Liver (tissue), 9 donors: Measurements from ENCODE around the gene CUBN. TPM values are rescaled to one million over a fixed set of nuclear protein-coding genes. Genes with fewer than 3 reads are reported as not detected.

Experiments
- DNase-seq: peaks from one replicate; pipeline ENCODE4 v3.0.0-alpha.2; 2017; ENCODE audit warnings: low spot score
- H3K27ac ChIP-seq, 2 donors: one replicate each; pipeline ENCODE4 v1.7.0; 2013; ENCODE audit warnings: inconsistent platforms in 2 of 2, low read length in 2 of 2, control low read depth in 1 of 2, low read depth in 1 of 2, mild to moderate bottlenecking in 1 of 2
- H3K27me3 ChIP-seq, 4 donors: one replicate each; pipeline versions ENCODE4 v1.6.1 to v1.7.0; 2013; ENCODE audit warnings: low read length in 3 of 4, inconsistent platforms in 1 of 4, mild to moderate bottlenecking in 1 of 4, moderate library complexity in 1 of 4; ENCODE audit not compliant: control insufficient read depth in 4 of 4, insufficient read depth in 4 of 4
- H3K36me3 ChIP-seq, 4 donors: one replicate each; pipeline versions ENCODE4 v1.6.1 to v1.7.0; 2013; ENCODE audit warnings: low read length in 3 of 4, mild to moderate bottlenecking in 3 of 4, low read depth in 1 of 4, moderate library complexity in 1 of 4; ENCODE audit not compliant: control insufficient read depth in 4 of 4, insufficient read depth in 3 of 4
- H3K4me1 ChIP-seq, 4 donors: one replicate each; pipeline versions ENCODE4 v1.6.1 to v1.7.0; 2013; ENCODE audit warnings: low read length in 3 of 4, mild to moderate bottlenecking in 3 of 4, moderate library complexity in 1 of 4; ENCODE audit not compliant: control insufficient read depth in 4 of 4, insufficient read depth in 4 of 4
- H3K4me3 ChIP-seq, 3 donors: one replicate each; pipeline versions ENCODE4 v1.6.1 to v1.7.0; 2013; ENCODE audit warnings: low read length in 3 of 3, control low read depth in 1 of 3, low read depth in 1 of 3, mild to moderate bottlenecking in 1 of 3
- H3K9ac ChIP-seq, 2 donors: one replicate each; pipeline ENCODE4 v1.7.0; 2013; ENCODE audit warnings: low read length in 2 of 2, mild to moderate bottlenecking in 2 of 2, moderate library complexity in 2 of 2, control low read depth in 1 of 2, low read depth in 1 of 2
- H3K9me3 ChIP-seq, 4 donors: one replicate each; pipeline versions ENCODE4 v1.6.1 to v1.7.0; 2013; ENCODE audit warnings: low read length in 3 of 4; ENCODE audit not compliant: control insufficient read depth in 4 of 4
- EGR1 ChIP-seq, 2 donors: IDR thresholded peaks; 2 replicates each; pipeline ENCODE4 v1.6.1; 2016 to 2018; ENCODE audit warnings: antibody characterized with exemption in 2 of 2, low read depth in 2 of 2
- FOXA1 ChIP-seq: IDR thresholded peaks from 2 replicates; pipeline ENCODE4 v1.6.1; 2016; ENCODE audit warnings: antibody characterized with exemption
- FOXA2 ChIP-seq: IDR thresholded peaks from 2 replicates; pipeline ENCODE4 v1.6.1; 2016; ENCODE audit warnings: antibody characterized with exemption
- GABPA ChIP-seq, 2 donors: IDR thresholded peaks in 1 of 2; conservative IDR thresholded peaks in 1 of 2; 2 replicates each; pipeline ENCODE4 v1.6.1; 2016; ENCODE audit warnings: antibody characterized with exemption in 2 of 2, mild to moderate bottlenecking in 1 of 2, moderate library complexity in 1 of 2
- HNF4A ChIP-seq, 2 donors: conservative IDR thresholded peaks; 2 replicates each; pipeline ENCODE4 v1.6.1; 2016; ENCODE audit warnings: antibody characterized with exemption in 2 of 2, mild to moderate bottlenecking in 2 of 2
- HNF4G ChIP-seq: IDR thresholded peaks from 2 replicates; pipeline ENCODE4 v1.6.1; 2016; ENCODE audit warnings: antibody characterized with exemption
- MAX ChIP-seq: IDR thresholded peaks from 2 replicates; pipeline ENCODE4 v1.6.1; 2016; ENCODE audit warnings: antibody characterized with exemption
- NR2F2 ChIP-seq: IDR thresholded peaks from 2 replicates; pipeline ENCODE4 v1.6.1; 2016; ENCODE audit warnings: antibody characterized with exemption
- RAD21 ChIP-seq, 2 donors: IDR thresholded peaks; 2 replicates each; pipeline ENCODE4 v1.6.1; 2016; ENCODE audit warnings: antibody characterized with exemption in 2 of 2, mild to moderate bottlenecking in 2 of 2
- REST ChIP-seq: IDR thresholded peaks from 2 replicates; pipeline ENCODE4 v1.6.1; 2016; ENCODE audit warnings: antibody characterized with exemption, mild to moderate bottlenecking
- RXRA ChIP-seq, 2 donors: IDR thresholded peaks; 2 replicates each; pipeline ENCODE4 v1.6.1; 2017 to 2018; ENCODE audit warnings: antibody characterized with exemption in 2 of 2, mild to moderate bottlenecking in 1 of 2
- SP1 ChIP-seq: IDR thresholded peaks from 2 replicates; pipeline ENCODE4 v1.6.1; 2018; ENCODE audit warnings: antibody characterized with exemption, mild to moderate bottlenecking
- TAF1 ChIP-seq: conservative IDR thresholded peaks from 2 replicates; pipeline ENCODE4 v1.6.1; 2016; ENCODE audit warnings: antibody characterized with exemption, mild to moderate bottlenecking
- YY1 ChIP-seq: IDR thresholded peaks from 2 replicates; pipeline ENCODE4 v1.6.1; 2016; ENCODE audit warnings: antibody characterized with exemption, mild to moderate bottlenecking
- ZBTB33 ChIP-seq: IDR thresholded peaks from 2 replicates; pipeline ENCODE4 v1.6.1; 2016; ENCODE audit warnings: antibody characterized with exemption
- WGBS: extraction: QIAGEN DNeasy Blood & Tissue Kit; methylation state at CpG from one replicate; pipeline ENCODE4 v1.1.7; 2013; 5-methylcytosine and 5-hydroxymethylcytosine counted together
- polyA plus RNA-seq, 2 donors: library from polyadenylated mRNA; stranded (reverse) in 1 of 2; unstranded in 1 of 2; fragments of 200-250 nt in 1 of 2; fragments of >200 nt in 1 of 2; fragmentation: Nextera tagmentation in 1 of 2; extraction: Ambion mirVana in 1 of 2; gene quantifications; one replicate each; pipeline versions ENCODE4 v1.2.1 to v1.2.3, GENCODE V29; 2013 to 2015
- total RNA-seq, 2 donors: library from RNA; depleted of rRNA; stranded (reverse); fragments of >200 nt; gene quantifications; one replicate each; pipeline ENCODE4 v1.2.3, GENCODE V29; 2014
- TF ChIP-seq, protein P1 (sequence below): fragments of 150-350 bp; IDR thresholded peaks from 2 replicates; pipeline ENCODE4 v1.5.1; 2017; ENCODE audit warnings: improper control_type of control experiment, low read depth, low read length; ENCODE audit not compliant: missing input control
- TF ChIP-seq, protein P2 (sequence below): IDR thresholded peaks from 2 replicates; pipeline ENCODE4 v1.6.1; 2016; ENCODE audit warnings: antibody characterized with exemption
- donor health status: healthy.
- donor health status: healthy.
- donor health status: healthy.
- donor health status: healthy.
- donor health status: healthy.

CUBN gene
- total and polyA plus RNA-seq, 4 donors, result 0.01 to 0.67 (median 0.30) TPM

- Histone ChIP-seq H3K4me1 (no peaks in the 10 kb centered on the region), H3K9ac (no peak overlapping the region), H3K36me3 (no peaks in the 10 kb centered on the region), H3K4me3 (no peak overlapping the region), H3K27ac (no peak overlapping the region), H3K9me3 (no peaks in the 10 kb centered on the region), H3K27me3 (no peaks in the 10 kb centered on the region)
- TF ChIP-seq RXRA (IDR thresholded peaks at IDR 0.05), result no peak
- no peak for TF ChIP-seq FOXA2
- no peak for TF ChIP-seq NR2F2
- no peak for TF ChIP-seq TAF1
- no peak for TF ChIP-seq EGR1 (IDR thresholded peaks at IDR 0.05; ENCODE audit: low read depth in 2 of 2)
- no peak for TF ChIP-seq GABPA (IDR thresholded peaks at IDR 0.05 in 1 of 2, conservative IDR thresholded peaks at IDR 0.05 in 1 of 2)
- no peak for TF ChIP-seq FOXA1
- no peak for TF ChIP-seq SP1
- TF ChIP-seq REST, result no peak
- TF ChIP-seq HNF4G, result no peak
- no peak for TF ChIP-seq RAD21 (IDR thresholded peaks at IDR 0.05)
- DNase-seq, result no peak
- WGBS, result 66% methylated on average over 4 of the region's 4 CpGs
Measured at GRCh38 chr10:16944402-16944801, 185.2 kb downstream of the CUBN start.

GRCh38 chr10:16943295-16944285, 186.0 kb downstream of the CUBN start:
- no peak overlapping the region for H3K4me3 ChIP-seq
- TF ChIP-seq REST, result no peak
- no peak for TF ChIP-seq NR2F2
- TF ChIP-seq RAD21 (IDR thresholded peaks at IDR 0.05), result no peak
- TF ChIP-seq, protein P1, sequence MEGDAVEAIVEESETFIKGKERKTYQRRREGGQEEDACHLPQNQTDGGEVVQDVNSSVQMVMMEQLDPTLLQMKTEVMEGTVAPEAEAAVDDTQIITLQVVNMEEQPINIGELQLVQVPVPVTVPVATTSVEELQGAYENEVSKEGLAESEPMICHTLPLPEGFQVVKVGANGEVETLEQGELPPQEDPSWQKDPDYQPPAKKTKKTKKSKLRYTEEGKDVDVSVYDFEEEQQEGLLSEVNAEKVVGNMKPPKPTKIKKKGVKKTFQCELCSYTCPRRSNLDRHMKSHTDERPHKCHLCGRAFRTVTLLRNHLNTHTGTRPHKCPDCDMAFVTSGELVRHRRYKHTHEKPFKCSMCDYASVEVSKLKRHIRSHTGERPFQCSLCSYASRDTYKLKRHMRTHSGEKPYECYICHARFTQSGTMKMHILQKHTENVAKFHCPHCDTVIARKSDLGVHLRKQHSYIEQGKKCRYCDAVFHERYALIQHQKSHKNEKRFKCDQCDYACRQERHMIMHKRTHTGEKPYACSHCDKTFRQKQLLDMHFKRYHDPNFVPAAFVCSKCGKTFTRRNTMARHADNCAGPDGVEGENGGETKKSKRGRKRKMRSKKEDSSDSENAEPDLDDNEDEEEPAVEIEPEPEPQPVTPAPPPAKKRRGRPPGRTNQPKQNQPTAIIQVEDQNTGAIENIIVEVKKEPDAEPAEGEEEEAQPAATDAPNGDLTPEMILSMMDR, result no peak
- TF ChIP-seq HNF4A (conservative IDR thresholded peaks at IDR 0.05), result no peak
- TF ChIP-seq EGR1 (IDR thresholded peaks at IDR 0.05; ENCODE audit: low read depth in 2 of 2), result no peak
- TF ChIP-seq ZBTB33, result no peak
- TF ChIP-seq YY1, result no peak
- no peak for TF ChIP-seq MAX
- TF ChIP-seq TAF1, result no peak
- no peak for TF ChIP-seq GABPA (IDR thresholded peaks at IDR 0.05 in 1 of 2, conservative IDR thresholded peaks at IDR 0.05 in 1 of 2)
- TF ChIP-seq FOXA2, result no peak
- no peak for TF ChIP-seq RXRA (IDR thresholded peaks at IDR 0.05)
- TF ChIP-seq SP1, result no peak
- no peak for TF ChIP-seq FOXA1
- TF ChIP-seq, protein P2, sequence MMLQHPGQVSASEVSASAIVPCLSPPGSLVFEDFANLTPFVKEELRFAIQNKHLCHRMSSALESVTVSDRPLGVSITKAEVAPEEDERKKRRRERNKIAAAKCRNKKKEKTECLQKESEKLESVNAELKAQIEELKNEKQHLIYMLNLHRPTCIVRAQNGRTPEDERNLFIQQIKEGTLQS, result no peak
- no peak for TF ChIP-seq HNF4G
- no peaks in the 10 kb centered on the region for H3K9me3 ChIP-seq
- H3K36me3 ChIP-seq, result no peaks in the 10 kb centered on the region
- H3K9ac ChIP-seq, result no peak overlapping the region
- H3K4me1 ChIP-seq, result no peaks in the 10 kb centered on the region
- H3K27ac ChIP-seq, result no peak overlapping the region
- DNase-seq, result no peak
- no peaks in the 10 kb centered on the region for H3K27me3 ChIP-seq
- WGBS, result 81% methylated on average over 8 of the region's 8 CpGs
